ENCODE data around the gene AMD1. TPM values are rescaled to one million over a fixed set of nuclear protein-coding genes. Genes with fewer than 3 reads are reported as not detected.

AMD1 gene
- polyA plus RNA-seq, 1 donor = 83.5 TPM

- Histone ChIP-seq H3K27ac (ENCODE audit: low read length) (peak overlapping the region; percentile 97), H3K27me3 (ENCODE audit: control insufficient read depth, insufficient read depth, low read length) (no peaks in the 10 kb centered on the region), H3K4me3 (ENCODE audit: low read length) (peak overlapping the region; percentile 97), H3K9me3 (ENCODE audit: control insufficient read depth, low read depth, low read length) (no peaks in the 10 kb centered on the region), H3K4me1 (ENCODE audit: control insufficient read depth, insufficient read depth, low read length) (peaks cover 12% of the 10 kb centered on the region), H3K36me3 (ENCODE audit: control insufficient read depth, insufficient read depth, low read length) (no peaks in the 10 kb centered on the region)
- WGBS (ENCODE audit: insufficient coverage, low lambda C conversion rate) = 18% methylated on average over 4 of the region's 10 CpGs
- DNase-seq = peak in 1 of 2 donors; percentile 55
Measured at GRCh38 chr6:110876806-110877564, 2.4 kb downstream of the AMD1 start.

DNA sequence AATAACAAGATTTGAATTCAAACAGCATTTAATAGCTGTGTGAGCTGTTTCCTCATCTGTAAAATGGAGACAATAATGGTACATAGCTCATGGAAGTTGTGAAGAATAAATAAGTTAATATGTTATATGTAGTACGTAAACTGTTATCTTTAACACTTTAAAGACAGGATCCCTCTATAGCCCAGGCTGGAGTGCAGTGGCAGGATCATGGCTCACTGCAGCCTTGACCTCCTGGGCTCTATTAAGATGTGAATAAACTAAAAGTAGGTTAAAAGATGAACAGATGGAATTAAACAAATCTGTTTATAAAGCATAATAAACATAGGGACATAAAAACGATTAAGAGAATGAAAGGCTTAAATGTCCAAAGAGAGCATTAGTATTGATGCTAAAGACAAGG is 3.0 kb downstream of the AMD1 start:
- H3K4me1 ChIP-seq (ENCODE audit: control insufficient read depth, insufficient read depth, low read length) = peaks cover 16% of the 10 kb centered on the region
- no peaks in the 10 kb centered on the region for H3K27me3 ChIP-seq (ENCODE audit: control insufficient read depth, insufficient read depth, low read length)
- no peak for DNase-seq
- no peaks in the 10 kb centered on the region for H3K9me3 ChIP-seq (ENCODE audit: control insufficient read depth, low read depth, low read length)
- peak overlapping the region; percentile 97 for H3K27ac ChIP-seq (ENCODE audit: low read length)
- H3K36me3 ChIP-seq (ENCODE audit: control insufficient read depth, insufficient read depth, low read length) = no peaks in the 10 kb centered on the region
- H3K4me3 ChIP-seq (ENCODE audit: low read length) = peak overlapping the region; percentile 97
- WGBS (ENCODE audit: insufficient coverage, low lambda C conversion rate) = 10% methylated on average over 2 of the region's 2 CpGs

DNA sequence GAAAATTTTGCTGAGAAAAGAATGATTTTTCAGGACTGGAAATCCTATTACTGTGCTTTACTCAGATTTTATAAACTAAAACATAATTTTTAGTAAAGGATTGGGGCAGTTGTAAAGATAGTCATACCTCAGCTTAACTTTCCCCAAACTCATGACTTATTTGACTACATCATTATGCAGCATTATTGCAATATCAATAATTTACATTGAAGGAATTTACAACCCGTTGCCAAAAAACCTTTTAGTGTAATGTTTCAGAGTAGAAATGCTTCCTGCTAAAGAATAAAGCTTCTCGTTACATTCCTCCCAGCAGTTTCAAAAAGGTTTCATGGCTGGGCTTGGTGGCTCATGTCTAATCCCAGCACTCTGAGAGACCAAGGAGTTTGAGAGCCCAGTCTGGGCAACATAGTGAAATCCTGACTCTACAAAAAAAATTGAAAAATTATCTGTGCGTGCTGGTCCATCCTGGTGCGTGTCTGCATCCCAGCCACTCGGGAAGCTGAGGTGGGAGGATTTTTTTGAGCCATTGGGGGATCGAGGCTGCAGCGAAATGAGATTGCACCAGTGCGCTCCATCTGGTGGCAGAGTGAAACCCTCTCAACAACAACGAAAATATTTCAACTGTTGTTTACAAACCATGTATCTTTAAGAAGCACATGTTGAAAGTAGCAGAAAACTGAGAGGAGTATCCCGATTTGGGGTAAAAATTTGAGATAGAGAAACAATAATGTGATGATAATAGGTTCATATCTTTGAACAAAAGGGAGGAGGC is 4.4 kb downstream of the AMD1 start:
- Histone ChIP-seq H3K9me3 (ENCODE audit: control insufficient read depth, low read depth, low read length) (no peaks in the 10 kb centered on the region), H3K4me3 (ENCODE audit: low read length) (peak overlapping the region; percentile 4), H3K4me1 (ENCODE audit: control insufficient read depth, insufficient read depth, low read length) (peaks cover 20% of the 10 kb centered on the region), H3K27ac (ENCODE audit: low read length) (peak overlapping the region; percentile 7), H3K36me3 (ENCODE audit: control insufficient read depth, insufficient read depth, low read length) (no peaks in the 10 kb centered on the region), H3K27me3 (ENCODE audit: control insufficient read depth, insufficient read depth, low read length) (no peaks in the 10 kb centered on the region)
- no CpG with 5 or more reads among the region's 10 CpGs for WGBS (ENCODE audit: insufficient coverage, low lambda C conversion rate)
- DNase-seq = peak in 1 of 2 donors; percentile 52

GRCh38 chr6:110880651-110881050 is 6.1 kb downstream of the AMD1 start:
- H3K27ac ChIP-seq (ENCODE audit: low read length) = no peak overlapping the region
- 80% methylated on average over 1 of the region's 9 CpGs for WGBS (ENCODE audit: insufficient coverage, low lambda C conversion rate)
- DNase-seq = no peak
- no peaks in the 10 kb centered on the region for H3K9me3 ChIP-seq (ENCODE audit: control insufficient read depth, low read depth, low read length)
- H3K4me1 ChIP-seq (ENCODE audit: control insufficient read depth, insufficient read depth, low read length) = peaks cover 20% of the 10 kb centered on the region
- H3K27me3 ChIP-seq (ENCODE audit: control insufficient read depth, insufficient read depth, low read length) = no peaks in the 10 kb centered on the region
- no peak overlapping the region for H3K4me3 ChIP-seq (ENCODE audit: low read length)
- H3K36me3 ChIP-seq (ENCODE audit: control insufficient read depth, insufficient read depth, low read length) = no peaks in the 10 kb centered on the region

GRCh38 chr6:110881546-110882273 is 7.1 kb downstream of the AMD1 start:
- no peak for DNase-seq
- Histone ChIP-seq H3K4me3 (ENCODE audit: low read length) (no peak overlapping the region), H3K9me3 (ENCODE audit: control insufficient read depth, low read depth, low read length) (no peaks in the 10 kb centered on the region), H3K27ac (ENCODE audit: low read length) (no peak overlapping the region), H3K36me3 (ENCODE audit: control insufficient read depth, insufficient read depth, low read length) (no peaks in the 10 kb centered on the region), H3K4me1 (ENCODE audit: control insufficient read depth, insufficient read depth, low read length) (peaks cover 20% of the 10 kb centered on the region), H3K27me3 (ENCODE audit: control insufficient read depth, insufficient read depth, low read length) (no peaks in the 10 kb centered on the region)
- WGBS (ENCODE audit: insufficient coverage, low lambda C conversion rate) = 46% methylated on average over 2 of the region's 9 CpGs

DNA sequence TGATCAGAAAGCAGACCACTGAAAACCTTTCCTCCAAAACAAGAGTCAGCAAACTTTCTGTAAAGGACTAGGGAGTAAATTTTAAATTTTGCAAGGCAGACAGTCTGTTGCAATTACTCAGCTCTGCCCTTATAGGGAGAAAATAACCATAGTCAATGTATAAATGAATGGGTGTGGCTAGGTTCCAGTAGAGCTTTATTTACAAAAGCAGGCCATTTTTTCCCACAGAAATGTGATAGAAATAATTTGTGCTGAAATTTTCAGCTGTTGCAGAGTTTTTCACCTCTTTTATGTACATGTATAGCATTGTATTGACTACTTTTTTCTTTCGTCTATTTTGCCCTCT is 7.7 kb downstream of the AMD1 start:
- no CpG with 5 or more reads among the region's 1 CpG for WGBS (ENCODE audit: insufficient coverage, low lambda C conversion rate)
- Histone ChIP-seq H3K36me3 (ENCODE audit: control insufficient read depth, insufficient read depth, low read length) (no peaks in the 10 kb centered on the region), H3K27me3 (ENCODE audit: control insufficient read depth, insufficient read depth, low read length) (no peaks in the 10 kb centered on the region), H3K9me3 (ENCODE audit: control insufficient read depth, low read depth, low read length) (no peaks in the 10 kb centered on the region), H3K27ac (ENCODE audit: low read length) (no peak overlapping the region), H3K4me3 (ENCODE audit: low read length) (no peak overlapping the region), H3K4me1 (ENCODE audit: control insufficient read depth, insufficient read depth, low read length) (peaks cover 20% of the 10 kb centered on the region)
- no peak for DNase-seq

DNA sequence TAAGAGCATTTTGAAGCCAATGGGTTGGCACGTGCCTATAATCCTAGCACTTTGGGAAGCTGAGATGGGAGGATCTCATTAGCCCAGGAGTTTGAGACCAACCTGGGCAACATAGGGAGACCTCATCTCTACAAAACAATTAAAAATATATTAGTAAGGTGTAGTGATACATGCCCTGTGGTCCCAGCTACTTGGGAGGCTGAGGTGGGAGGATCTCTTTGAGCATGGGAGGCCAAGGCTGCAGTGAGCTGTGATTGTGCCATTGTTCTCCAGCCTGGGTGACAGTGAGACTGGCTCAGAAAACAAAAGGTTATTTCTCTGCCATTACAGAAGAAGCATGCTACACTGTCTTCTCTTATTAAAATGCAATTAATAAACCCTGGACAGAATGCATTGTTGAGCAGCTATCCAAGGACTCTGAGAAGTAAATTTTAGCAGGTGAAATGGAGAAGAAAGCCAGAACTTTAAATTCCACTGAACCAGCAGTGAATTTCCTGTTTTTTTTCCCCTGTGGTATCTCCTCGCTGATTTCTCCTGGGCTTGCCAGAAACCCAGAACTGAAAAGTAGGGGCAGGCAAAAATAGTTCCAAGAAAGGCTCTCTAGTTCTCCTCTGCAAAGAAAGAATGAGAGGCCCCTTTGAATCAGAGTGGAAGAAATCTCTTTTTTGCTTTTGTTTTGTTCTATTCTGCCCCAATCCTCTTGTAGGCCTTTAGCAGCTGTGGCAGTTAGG is 8.4 kb downstream of the AMD1 start:
- no peaks in the 10 kb centered on the region for H3K9me3 ChIP-seq (ENCODE audit: control insufficient read depth, low read depth, low read length)
- no peak overlapping the region for H3K27ac ChIP-seq (ENCODE audit: low read length)
- no peak overlapping the region for H3K4me3 ChIP-seq (ENCODE audit: low read length)
- H3K36me3 ChIP-seq (ENCODE audit: control insufficient read depth, insufficient read depth, low read length) = no peaks in the 10 kb centered on the region
- no peak for DNase-seq
- H3K4me1 ChIP-seq (ENCODE audit: control insufficient read depth, insufficient read depth, low read length) = peaks cover 19% of the 10 kb centered on the region
- no CpG with 5 or more reads among the region's 2 CpGs for WGBS (ENCODE audit: insufficient coverage, low lambda C conversion rate)
- no peaks in the 10 kb centered on the region for H3K27me3 ChIP-seq (ENCODE audit: control insufficient read depth, insufficient read depth, low read length)

DNA sequence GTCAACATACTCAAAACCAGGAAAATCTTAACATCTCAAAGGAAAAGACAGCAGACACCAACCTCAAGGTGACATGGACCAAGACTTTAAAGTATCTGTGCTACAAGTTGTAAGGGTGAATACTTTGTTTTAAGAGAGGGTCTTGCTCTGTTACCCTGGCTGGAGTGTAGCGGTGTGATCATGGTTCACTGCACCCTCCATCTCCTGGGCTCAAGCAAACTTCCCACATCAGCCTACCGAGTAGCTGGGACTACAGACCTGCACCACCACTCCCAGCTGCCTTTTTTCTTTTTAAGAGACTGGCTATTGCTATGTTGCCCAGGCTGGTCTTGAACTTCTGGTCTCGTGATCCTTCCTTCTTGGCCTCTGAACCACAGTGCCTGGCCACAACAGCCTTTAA is 9.7 kb downstream of the AMD1 start:
- H3K27me3 ChIP-seq (ENCODE audit: control insufficient read depth, insufficient read depth, low read length) = no peaks in the 10 kb centered on the region
- H3K4me1 ChIP-seq (ENCODE audit: control insufficient read depth, insufficient read depth, low read length) = peaks cover 15% of the 10 kb centered on the region
- WGBS (ENCODE audit: insufficient coverage, low lambda C conversion rate) = 100% methylated on average over 1 of the region's 3 CpGs
- H3K36me3 ChIP-seq (ENCODE audit: control insufficient read depth, insufficient read depth, low read length) = no peaks in the 10 kb centered on the region
- H3K27ac ChIP-seq (ENCODE audit: low read length) = no peak overlapping the region
- H3K4me3 ChIP-seq (ENCODE audit: low read length) = no peak overlapping the region
- no peaks in the 10 kb centered on the region for H3K9me3 ChIP-seq (ENCODE audit: control insufficient read depth, low read depth, low read length)
- no peak for DNase-seq

- Histone ChIP-seq H3K36me3 (ENCODE audit: control insufficient read depth, insufficient read depth, low read length) (peaks cover 3% of the 10 kb centered on the region), H3K27ac (ENCODE audit: low read length) (no peak overlapping the region), H3K4me3 (ENCODE audit: low read length) (no peak overlapping the region), H3K27me3 (ENCODE audit: control insufficient read depth, insufficient read depth, low read length) (no peaks in the 10 kb centered on the region), H3K4me1 (ENCODE audit: control insufficient read depth, insufficient read depth, low read length) (peaks cover 15% of the 10 kb centered on the region), H3K9me3 (ENCODE audit: control insufficient read depth, low read depth, low read length) (no peaks in the 10 kb centered on the region)
- DNase-seq = no peak
- WGBS (ENCODE audit: insufficient coverage, low lambda C conversion rate) = no CpG with 5 or more reads among the region's 4 CpGs
Measured at GRCh38 chr6:110885526-110885925, 10.9 kb downstream of the AMD1 start.

Data from large intestine (tissue), 3 donors.